WERI-Rb-1 (cell line): ENCODE results near the gene C3orf52.
"Not testable (repeated sequence)": the region's sequence is repeated elsewhere in the genome, so short reads cannot be mapped to it uniquely, and the experiment has no call there.

Source experiments
- DNase-seq: peaks from one replicate; pipeline ENCODE4 v3.0.0-alpha.2; 2020
- H3K27ac ChIP-seq: fragments of 250-450 bp; sonication (Bioruptor Pico); 2 replicates; pipeline ENCODE4 v1.5.1; 2020; ENCODE audit warnings: mild to moderate bottlenecking, moderate library complexity
- H3K27me3 ChIP-seq: fragments of 250-450 bp; sonication (Bioruptor Pico); 2 replicates; pipeline ENCODE4 v1.5.1; 2021; ENCODE audit warnings: mild to moderate bottlenecking, low read depth, moderate library complexity; ENCODE audit not compliant: insufficient read depth, severe bottlenecking
- H3K36me3 ChIP-seq: fragments of 250-450 bp; sonication (Bioruptor Pico); 2 replicates; pipeline ENCODE4 v1.5.1; 2020; ENCODE audit warnings: mild to moderate bottlenecking, moderate library complexity
- H3K4me3 ChIP-seq: 2 replicates; pipeline ENCODE4 v1.5.1; 2011; ENCODE audit warnings: low read depth, mild to moderate bottlenecking, control low read depth, low read length
- H3K9me3 ChIP-seq: fragments of 250-450 bp; sonication (Bioruptor Pico); 2 replicates; pipeline ENCODE4 v1.5.1; 2021; ENCODE audit warnings: mild to moderate bottlenecking, moderate library complexity; ENCODE audit not compliant: severe bottlenecking
- CTCF ChIP-seq: IDR thresholded peaks from 2 replicates; pipeline ENCODE4 v1.5.1; 2011; ENCODE audit warnings: low read depth, mild to moderate bottlenecking, control low read depth, inconsistent platforms, low read length

Gene C3orf52

DNA sequence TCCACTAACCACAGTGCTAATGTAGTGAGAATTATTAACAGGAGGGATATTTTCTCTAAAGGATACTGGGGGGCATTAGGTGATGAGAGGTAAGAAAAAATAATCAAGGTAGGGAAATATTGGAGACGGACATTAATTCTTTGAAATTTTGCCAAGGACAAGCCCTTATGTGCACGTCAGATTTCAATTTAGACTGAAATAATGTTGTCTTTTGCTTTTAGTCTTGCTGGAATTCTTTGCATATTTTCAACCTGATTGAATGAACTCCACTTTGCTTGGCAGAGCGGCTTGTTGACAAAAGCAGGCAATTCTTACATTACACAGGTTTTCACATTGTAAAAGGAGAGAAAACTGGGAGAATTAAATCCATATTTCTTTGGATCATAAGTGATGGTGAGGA lies 25.0 kb upstream of the C3orf52 start:
- DNase-seq, result no peak
- Histone ChIP-seq H3K27me3 (no peaks in the 10 kb centered on the region), H3K9me3 (no peaks in the 10 kb centered on the region), H3K36me3 (no peaks in the 10 kb centered on the region), H3K4me3 (no peak overlapping the region), H3K27ac (no peak overlapping the region)
- TF ChIP-seq CTCF, result no peak

DNA sequence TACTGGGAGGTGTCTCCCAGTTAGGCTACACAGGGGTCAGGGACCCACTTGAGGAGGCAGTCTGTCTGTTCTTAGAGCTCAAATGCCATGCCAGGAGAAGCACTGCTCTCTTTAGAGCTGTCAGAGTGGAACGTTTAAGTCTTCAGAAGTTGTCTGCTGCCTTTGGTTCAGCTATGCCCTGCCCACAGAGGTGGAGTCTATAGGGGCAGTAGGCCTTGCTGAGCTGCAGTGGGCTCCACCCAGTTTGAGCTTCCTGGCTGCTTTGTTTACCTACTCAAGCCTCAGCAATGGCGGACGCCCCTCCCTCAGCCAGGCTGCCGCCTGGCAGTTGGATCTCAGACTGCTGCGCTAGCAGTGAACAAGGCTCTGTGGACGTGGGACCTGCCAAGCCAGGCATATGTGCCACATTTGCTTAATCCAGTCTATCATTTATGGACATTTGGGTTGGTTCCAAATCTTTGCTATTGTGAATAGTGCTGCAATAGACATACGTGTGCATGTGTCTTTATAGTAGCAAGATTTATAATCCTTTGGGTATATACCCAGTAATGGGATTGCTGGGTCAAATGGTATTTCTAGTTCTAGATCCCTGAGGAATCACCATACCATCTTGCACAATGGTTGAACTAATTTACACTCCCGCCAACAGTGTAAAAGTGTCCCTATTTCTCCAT lies 13.7 kb upstream of the C3orf52 start:
- not testable (repeated sequence) for DNase-seq, H3K9me3 ChIP-seq, H3K4me3 ChIP-seq, H3K27ac ChIP-seq, H3K27me3 ChIP-seq, H3K36me3 ChIP-seq

GRCh38 chr3:112074006-112074405 lies 12.2 kb upstream of the C3orf52 start:
- no peaks in the 10 kb centered on the region for H3K36me3 ChIP-seq
- no peak for TF ChIP-seq CTCF
- no peaks in the 10 kb centered on the region for H3K9me3 ChIP-seq
- H3K27me3 ChIP-seq, result no peaks in the 10 kb centered on the region
- no peak overlapping the region for H3K4me3 ChIP-seq
- no peak for DNase-seq
- H3K27ac ChIP-seq, result no peak overlapping the region

DNA sequence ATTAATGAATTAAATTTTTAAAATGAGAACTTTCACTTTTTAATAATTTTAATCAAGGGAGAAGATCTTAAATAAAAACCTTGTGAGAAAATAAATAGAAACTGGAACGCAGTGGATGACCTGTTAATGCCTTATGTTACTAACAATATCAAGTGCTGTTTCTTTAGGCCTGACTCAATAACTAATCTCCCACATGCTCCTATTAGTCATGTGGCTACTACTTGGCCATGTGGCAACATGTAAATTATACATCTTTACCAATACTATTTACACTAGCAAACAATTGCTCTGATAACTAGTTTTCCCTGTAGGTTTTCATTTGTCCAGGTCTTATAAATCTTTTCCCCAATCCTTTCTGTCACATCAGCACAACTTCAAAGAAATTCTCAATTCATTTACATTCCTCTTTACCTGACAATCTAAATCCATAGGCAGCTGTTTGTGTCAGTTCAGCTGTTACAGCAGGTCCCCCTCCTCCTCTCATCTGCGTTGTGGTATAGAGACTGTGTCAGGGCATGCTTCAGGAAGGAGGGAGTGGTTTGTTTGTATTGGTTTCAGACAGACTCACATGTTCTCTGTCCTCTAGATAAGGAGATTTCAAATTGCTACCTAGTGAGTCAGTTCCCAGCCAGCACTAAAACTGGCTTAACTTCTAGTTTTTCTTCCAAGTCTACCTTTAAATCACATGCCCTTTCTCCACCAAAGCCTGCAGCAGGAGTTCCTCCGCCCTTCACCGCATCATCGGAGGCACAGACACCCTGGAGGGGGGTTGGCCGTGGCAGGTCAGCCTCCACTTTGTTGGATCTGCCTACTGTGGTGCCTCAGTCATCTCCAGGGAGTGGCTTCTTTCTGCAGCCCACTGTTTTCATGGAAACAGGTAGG lies 11.3 kb upstream of the C3orf52 start:
- peak overlapping the region; percentile 30 for H3K27ac ChIP-seq
- peak; percentile 51 for DNase-seq
- no peaks in the 10 kb centered on the region for H3K9me3 ChIP-seq
- no peak for TF ChIP-seq CTCF
- no peaks in the 10 kb centered on the region for H3K27me3 ChIP-seq
- H3K4me3 ChIP-seq, result no peak overlapping the region
- H3K36me3 ChIP-seq, result no peaks in the 10 kb centered on the region

DNA sequence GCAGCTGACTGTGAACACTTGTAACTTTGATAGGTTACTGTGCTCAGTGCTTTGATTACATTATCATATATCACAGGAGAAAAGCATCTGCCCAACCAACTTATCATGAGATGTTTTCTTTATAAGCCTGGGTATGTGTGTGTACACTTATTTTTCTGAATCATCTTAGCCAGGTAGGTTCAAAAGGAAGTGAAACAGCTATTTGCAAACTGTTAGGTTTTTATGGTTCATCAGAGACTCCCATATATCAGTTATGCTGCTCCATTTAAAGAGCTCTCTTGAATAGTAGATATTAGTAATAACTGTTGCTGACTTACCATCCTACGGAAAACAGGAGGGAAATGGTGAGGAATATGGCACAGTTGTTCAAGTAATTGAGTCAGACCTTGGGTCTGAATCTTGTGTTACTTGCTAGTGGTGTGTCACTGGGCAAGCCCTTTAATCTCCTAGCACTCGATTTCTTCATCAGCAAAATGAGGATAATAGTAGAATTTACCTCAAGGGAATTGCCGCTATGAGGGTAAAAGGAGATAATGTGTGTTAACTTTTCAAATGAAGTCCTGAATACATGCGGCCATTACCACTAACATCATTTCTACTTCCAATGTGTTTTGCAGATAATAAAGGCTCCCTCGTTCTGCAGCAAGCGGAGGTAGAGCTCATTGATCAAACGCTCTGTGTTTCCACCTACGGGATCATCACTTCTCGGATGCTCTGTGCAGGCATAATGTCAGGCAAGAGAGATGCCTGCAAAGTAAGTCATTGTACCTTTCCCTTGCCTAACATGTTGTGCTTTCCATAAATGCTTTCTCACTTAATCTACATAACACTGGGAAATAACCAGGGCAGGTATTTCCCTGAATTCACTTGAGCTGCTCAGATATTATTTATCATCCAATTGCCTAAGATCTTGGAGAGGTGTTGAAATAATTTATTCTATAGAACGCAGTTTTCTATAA lies 7.8 kb upstream of the C3orf52 start:
- no peak for TF ChIP-seq CTCF

DNA sequence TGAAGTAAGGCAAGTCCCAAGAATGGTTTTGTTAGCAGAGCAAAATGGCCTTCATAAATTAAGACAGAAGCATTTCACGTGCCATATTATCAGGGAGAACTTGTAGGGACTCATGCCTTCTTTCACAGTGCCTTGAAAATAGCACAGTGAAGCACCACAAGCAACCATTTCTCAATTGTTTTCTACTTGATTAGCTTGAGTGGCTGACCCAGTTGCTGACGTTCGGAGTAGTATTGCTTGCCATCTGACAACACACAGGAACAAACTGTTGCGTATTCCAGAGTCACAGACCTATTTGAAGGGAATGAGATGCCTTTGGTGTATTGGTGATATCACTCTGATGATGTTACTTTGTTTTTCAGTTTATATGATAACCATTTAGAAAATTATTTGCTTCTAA lies 3.0 kb upstream of the C3orf52 start:
- Histone ChIP-seq H3K27ac (no peak overlapping the region), H3K4me3 (no peak overlapping the region), H3K27me3 (no peaks in the 10 kb centered on the region), H3K9me3 (no peaks in the 10 kb centered on the region), H3K36me3 (no peaks in the 10 kb centered on the region)
- TF ChIP-seq CTCF, result no peak
- DNase-seq, result no peak

More for the DNA sequence above, 7.8 kb upstream of the C3orf52 start:
- Histone ChIP-seq H3K4me3 (no peak overlapping the region), H3K27ac (no peak overlapping the region), H3K9me3 (no peaks in the 10 kb centered on the region), H3K36me3 (no peaks in the 10 kb centered on the region), H3K27me3 (no peaks in the 10 kb centered on the region)
- DNase-seq, result no peak
